Astrocyte of the hippocampus (primary cell): ENCODE results near the gene SLC38A11.

ENCODE experiments used
- DNase-seq: peaks from one replicate; pipeline ENCODE4 v3.0.0; 2011; ENCODE audit warnings: low read depth, low spot score

The SLC38A11 gene

GRCh38 chr2:164969909-164970690 lies 14.8 kb upstream of the SLC38A11 start:
- no peak for DNase-seq

GRCh38 chr2:164967781-164968228 lies 12.5 kb upstream of the SLC38A11 start:
- DNase-seq = peak; percentile 97

- DNase-seq = no peak
Measured at GRCh38 chr2:164967361-164967760, 12.0 kb upstream of the SLC38A11 start.

- no peak for DNase-seq
Measured at GRCh38 chr2:164964700-164965099, 9.4 kb upstream of the SLC38A11 start.

- DNase-seq = no peak
Measured at GRCh38 chr2:164960159-164960558, 4.8 kb upstream of the SLC38A11 start.

- DNase-seq = no peak
Measured at GRCh38 chr2:164954186-164954585, 1.1 kb downstream of the SLC38A11 start.

- DNase-seq = no peak
Measured at GRCh38 chr2:164953279-164953678, 2.0 kb downstream of the SLC38A11 start.

- DNase-seq = no peak
Measured at GRCh38 chr2:164952057-164952702, 3.1 kb downstream of the SLC38A11 start.

- no peak for DNase-seq
Measured at GRCh38 chr2:164948540-164948939, 6.8 kb downstream of the SLC38A11 start.

GRCh38 chr2:164947281-164947680 lies 8.0 kb downstream of the SLC38A11 start:
- DNase-seq = no peak

- no peak for DNase-seq
Measured at GRCh38 chr2:164943289-164943688, 12.0 kb downstream of the SLC38A11 start.

GRCh38 chr2:164937864-164938401 lies 17.4 kb downstream of the SLC38A11 start:
- DNase-seq = no peak

- DNase-seq = no peak
Measured at GRCh38 chr2:164935118-164936101, 19.9 kb downstream of the SLC38A11 start.

- no peak for DNase-seq
Measured at GRCh38 chr2:164934401-164935117, 20.8 kb downstream of the SLC38A11 start.

GRCh38 chr2:164933671-164934189 lies 21.6 kb downstream of the SLC38A11 start:
- DNase-seq = no peak

- DNase-seq = no peak
Measured at GRCh38 chr2:164932377-164932776, 22.9 kb downstream of the SLC38A11 start.

GRCh38 chr2:164928101-164928673 lies 27.1 kb downstream of the SLC38A11 start:
- no peak for DNase-seq

GRCh38 chr2:164922134-164922533 lies 33.2 kb downstream of the SLC38A11 start:
- no peak for DNase-seq

GRCh38 chr2:164920430-164920829 lies 34.9 kb downstream of the SLC38A11 start:
- peak; percentile 33 for DNase-seq

- peak; percentile 64 for DNase-seq
Measured at GRCh38 chr2:164917296-164917903, 37.9 kb downstream of the SLC38A11 start.
